HG02884 (cell line): ENCODE data around the gene DMD.
"Not testable (repeated sequence)": the region's sequence is repeated elsewhere in the genome, so short reads cannot be mapped to it uniquely, and the experiment has no call there.

Experiments
- ATAC-seq: cut with Tn5 transposase; IDR thresholded peaks from one replicate; pipeline ENCODE4 v1.9.1; 2021; ENCODE audit warnings: mild to moderate bottlenecking, moderate library complexity; ENCODE audit not compliant: unreplicated experiment

DMD gene

GRCh38 chrX:33156152-33156726, 55.1 kb downstream of the DMD start:
- ATAC-seq, result no peak

DNA sequence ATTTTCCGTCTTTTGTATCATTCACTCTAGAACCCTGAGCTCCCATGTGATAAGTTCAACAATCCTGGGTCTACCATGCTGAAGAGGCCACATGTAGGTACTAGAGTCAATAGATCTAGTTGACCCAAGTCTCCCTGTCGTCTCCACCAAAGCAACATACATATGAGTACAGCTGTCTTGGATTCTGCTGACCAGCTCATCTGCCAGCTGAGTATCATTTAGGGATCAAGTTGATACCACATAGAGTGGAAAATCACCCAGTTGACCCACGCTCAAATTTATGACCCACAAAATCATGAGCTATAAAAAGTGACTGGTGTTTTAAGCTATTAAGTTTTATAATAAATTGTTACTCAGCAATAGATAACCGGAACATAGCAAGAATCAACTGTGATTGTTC, 61.8 kb downstream of the DMD start:
- no peak for ATAC-seq

DNA sequence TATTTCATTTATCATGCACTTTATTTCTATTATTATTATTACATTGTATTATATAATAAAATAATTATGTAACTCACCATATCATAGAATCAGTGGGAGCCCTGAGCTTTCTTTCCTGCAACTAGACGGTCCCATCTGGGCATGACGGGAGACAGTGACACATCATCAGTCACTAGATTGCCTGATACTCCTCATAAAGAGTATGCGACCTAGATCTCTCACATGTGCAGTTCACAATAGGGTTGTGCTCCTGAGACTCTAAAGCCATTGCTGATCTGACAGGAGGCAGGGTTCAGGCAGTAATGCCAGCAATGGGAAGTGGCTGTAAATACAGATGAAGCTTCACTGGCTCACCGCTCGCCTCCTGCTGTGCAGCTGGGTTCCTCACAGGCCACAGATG, 62.3 kb downstream of the DMD start:
- ATAC-seq, result no peak

DNA sequence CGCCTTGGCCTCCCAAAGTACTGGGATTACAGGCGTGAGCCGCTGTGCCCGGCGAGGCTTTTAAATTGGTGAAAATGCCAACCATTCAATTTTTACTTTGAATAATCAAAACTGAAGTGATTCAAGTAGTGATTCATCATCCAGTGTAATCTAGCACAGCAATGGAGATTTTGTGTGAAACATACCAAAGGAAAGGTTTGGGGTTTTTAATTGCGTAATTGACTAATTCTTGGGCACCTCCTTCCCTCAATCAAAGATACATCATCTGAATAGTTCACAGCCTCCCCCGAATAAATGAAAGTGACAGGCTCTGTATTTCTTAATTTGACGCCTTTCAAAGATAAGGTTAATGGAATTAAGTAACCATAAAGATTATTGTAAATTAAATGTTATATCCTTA, 69.0 kb downstream of the DMD start:
- no peak for ATAC-seq

DNA sequence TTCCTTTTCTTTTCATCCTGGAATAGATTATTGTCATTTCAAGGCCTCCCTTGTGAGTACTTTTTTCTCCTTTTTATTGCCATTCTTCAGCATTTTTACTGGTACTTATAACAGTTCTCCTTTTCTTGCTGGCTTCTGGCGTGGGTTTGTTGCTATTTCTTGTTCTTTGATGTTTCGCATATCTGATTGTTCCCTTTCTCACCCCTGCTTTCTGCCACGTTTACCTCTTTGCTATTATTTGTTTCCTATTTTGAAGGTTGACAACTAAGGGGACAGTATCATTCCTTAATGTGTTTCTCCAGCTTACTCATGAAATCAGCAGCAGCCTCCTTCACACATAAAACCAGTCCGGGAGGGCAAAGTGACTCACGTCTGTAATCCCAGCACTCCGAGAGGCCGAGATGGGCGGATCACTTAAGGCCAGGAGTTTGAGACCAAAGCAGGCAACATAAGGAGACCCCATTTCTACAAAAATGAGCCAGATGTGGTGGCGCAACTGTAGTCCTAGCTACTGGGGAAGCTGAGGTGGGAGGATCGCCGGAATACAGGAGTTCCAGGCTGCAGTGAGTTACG, 72.6 kb downstream of the DMD start:
- no peak for ATAC-seq

DNA sequence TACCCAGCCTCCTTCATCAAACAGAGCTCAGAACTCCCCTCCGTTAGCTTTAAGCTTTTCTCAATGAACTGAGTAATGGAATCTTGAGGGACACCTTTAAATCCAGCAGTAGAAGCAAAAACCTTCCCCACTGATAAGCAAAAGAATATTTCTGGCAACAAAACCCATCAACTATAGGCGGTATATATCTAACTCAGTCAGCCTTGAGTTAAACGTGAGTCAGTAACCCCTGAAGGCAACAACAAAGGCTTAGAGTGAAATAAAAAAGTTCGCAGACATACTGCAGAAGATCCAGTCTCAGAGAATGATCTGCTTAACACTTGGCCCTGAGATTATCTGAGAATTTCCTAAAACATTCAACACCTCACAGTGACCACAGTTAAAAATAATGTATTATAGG, 77.2 kb downstream of the DMD start:
- ATAC-seq, result no peak

DNA sequence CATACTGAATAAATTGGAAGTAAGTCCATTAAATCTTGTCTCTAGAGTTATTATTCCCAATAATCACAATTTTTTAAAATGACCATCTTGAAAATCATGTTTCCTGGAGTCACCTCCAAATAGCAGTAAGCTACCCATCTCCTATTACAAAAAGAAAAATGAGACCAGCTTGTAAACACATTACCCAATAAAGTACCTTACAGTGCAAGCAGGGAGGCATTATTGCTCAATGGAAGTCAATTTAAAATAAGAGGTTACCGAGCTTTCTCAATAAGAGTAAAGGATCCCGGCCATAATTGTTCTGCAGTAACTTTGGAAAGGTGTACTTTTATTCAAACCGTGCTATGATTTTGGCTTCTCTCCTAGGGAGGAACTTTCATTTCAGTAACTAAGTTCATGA, 78.0 kb downstream of the DMD start:
- no peak for ATAC-seq

- no peak for ATAC-seq
Observed at GRCh38 chrX:33132569-33132968, 78.8 kb downstream of the DMD start.

DNA sequence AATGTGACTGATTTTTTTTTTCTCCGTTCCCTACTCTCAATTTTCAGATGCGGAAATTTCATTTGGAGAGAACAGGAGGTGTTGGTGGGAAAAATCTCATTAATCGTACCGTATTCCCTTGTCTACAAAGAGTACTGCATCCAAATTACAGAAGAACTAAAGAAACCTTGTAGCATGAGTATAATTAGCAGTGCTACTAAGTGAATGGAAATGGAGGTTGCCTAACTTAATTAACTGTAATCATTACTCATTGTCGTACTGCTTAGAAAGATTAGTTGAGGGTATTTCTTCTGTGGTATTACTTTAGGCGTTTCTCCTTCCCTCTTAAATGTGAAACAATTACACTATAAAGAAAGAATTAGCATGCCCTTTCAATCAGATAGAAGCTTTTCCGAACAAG, 81.7 kb downstream of the DMD start:
- ATAC-seq, result no peak

- no peak for ATAC-seq
Observed at GRCh38 chrX:33128048-33128805, 83.1 kb downstream of the DMD start.

GRCh38 chrX:33126469-33126868, 84.9 kb downstream of the DMD start:
- ATAC-seq, result no peak

GRCh38 chrX:33109858-33110257, 101.5 kb downstream of the DMD start:
- ATAC-seq, result no peak

DNA sequence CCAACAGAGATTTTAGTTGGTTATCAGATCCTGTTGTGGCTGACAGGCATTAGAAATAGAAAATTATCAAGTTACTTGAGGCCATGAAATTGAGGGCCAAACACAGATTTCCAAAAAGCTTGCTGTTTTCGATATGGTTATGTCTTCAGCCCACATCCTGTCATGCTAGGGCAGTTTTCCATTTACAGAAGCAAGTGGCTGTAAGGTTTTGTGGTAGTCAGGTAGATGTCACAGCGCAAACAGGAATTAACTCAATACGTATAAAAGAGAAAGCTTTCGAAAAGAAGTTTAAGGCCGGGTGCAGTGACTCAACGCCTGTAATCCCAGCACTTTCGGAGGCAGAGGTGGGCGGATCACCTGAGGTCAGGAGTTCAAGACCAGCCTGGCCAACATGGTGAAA, 104.6 kb downstream of the DMD start:
- no peak for ATAC-seq

DNA sequence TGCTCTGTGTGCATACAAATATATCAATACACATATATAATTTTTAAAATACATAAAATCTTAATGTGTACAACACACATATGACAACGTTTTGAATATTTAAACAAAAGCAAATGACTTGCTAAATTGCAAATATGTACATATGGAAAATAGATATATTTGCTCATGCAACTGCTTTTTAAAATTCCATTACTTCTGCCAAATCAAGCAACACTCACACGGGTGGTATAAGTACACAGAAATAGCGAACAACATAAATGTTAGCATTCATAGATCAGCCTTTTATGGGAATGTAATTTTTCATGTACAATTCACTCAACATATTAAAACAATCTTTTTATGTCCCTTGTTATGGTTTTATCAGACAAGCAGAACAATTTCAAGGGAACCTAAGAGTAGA, 116.3 kb downstream of the DMD start:
- no peak for ATAC-seq

DNA sequence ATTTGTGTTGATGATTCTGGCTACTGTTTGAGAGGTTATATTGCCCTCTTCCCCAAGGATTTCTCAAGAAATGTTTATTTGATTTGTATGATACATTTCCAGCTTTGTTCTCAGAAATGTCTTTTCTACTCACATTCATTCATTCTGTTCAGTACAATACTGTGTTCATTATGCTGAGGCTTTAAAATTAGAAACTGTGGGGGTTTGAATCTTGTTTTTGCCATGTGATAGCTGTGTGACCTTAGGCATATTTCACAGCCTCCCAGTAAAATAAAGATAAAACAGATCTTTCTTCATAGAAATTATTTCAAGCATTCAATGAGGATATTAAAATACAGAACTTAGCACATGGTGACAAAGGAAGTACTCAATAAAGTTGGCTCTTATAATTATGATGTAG, 123.9 kb downstream of the DMD start:
- no peak for ATAC-seq

DNA sequence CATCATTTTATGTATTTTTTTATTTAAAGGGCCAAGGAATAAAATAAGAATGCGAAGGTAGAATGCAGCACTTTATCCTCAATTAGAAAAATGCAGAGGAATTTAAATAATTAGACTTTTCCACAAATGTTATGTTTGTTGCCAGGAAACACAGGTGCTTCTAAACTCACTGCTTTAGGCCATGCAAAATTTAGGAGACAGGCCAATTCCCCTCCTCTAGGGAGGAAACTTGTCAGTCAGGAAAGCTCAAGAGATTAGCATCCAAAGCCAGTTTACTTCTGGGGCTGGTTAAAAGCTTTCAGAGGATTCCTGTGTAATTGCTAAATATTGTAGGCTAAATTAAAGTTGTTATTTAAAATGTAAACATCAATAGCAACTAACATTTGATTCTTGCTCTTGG, 124.5 kb downstream of the DMD start:
- no peak for ATAC-seq

DNA sequence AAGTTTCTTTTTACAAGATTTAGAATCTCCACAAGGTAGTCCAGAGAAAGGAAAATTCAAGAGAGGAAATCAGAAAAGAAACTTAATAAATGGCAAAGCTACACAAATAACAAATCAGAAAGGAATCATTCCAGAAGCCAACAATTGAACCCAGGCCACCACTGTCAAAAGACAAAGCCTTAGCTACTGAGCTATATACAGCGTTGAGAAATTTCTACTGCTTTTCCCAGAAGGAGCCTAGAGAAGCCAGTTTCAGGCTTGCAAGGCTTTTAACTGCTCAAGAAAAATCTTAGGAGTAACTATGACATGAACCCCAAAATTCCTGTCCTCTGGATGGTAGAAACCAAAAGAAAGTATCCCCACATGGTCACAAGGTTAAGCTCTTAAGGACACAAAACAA, 129.0 kb downstream of the DMD start:
- ATAC-seq, result no peak

GRCh38 chrX:33078273-33078672, 133.1 kb downstream of the DMD start:
- ATAC-seq, result no peak

- not testable (repeated sequence) for ATAC-seq
Observed at GRCh38 chrX:33073660-33074059, 137.7 kb downstream of the DMD start.

DNA sequence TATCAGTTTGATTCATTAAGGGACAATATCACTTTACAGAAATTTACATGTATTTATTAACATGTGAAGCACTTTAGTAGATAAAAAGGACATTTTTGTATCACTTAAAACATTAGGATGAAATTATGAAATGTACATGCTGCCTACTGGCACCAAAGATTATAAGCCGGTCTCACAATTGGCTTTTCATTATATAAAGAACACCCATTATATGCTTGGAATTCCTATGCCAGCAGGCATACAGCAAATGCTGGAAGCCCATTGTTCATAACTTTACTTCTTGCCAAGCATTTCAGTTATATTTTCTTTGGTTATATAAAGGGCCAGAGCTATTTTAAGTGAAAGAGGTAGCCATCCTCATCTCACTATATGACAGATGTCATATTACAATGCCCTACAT, 145.9 kb downstream of the DMD start:
- no peak for ATAC-seq

DNA sequence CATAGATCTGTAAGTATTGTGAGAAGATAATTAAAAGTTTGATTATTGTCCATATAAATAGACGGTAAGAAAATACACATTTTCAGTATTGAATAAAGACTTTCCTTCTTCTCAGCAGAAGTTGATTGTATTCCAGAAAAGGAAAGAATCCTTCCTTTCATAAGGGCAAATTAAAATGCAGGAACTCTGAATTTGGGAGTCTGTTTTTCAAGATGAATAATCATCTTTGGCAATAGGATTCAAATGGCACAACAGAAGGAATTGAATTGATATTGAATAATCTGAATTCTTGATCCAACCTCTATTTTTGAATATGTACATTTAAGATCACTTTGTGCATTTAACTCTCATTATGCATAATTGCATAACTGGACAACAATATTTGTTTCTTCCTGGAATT, 149.3 kb downstream of the DMD start:
- ATAC-seq, result no peak

DNA sequence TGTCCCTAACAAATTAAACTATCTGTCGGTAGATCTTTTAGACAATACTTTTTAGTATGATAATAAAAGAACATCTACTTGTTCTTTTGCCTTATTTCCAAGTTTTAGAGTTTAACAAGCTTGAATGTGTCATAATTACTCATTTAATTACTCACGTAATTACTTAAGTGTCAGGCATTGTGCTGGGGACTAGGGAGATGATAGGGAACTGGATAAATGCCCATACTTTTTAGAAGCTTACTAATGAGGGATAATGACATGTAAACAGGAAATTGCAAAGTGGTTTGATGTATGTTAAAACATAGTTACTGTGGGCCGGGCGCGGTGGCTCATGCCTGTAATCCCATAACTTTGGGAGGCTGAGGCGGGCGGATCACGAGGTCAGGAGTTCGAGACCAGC, 158.3 kb downstream of the DMD start:
- no peak for ATAC-seq

DNA sequence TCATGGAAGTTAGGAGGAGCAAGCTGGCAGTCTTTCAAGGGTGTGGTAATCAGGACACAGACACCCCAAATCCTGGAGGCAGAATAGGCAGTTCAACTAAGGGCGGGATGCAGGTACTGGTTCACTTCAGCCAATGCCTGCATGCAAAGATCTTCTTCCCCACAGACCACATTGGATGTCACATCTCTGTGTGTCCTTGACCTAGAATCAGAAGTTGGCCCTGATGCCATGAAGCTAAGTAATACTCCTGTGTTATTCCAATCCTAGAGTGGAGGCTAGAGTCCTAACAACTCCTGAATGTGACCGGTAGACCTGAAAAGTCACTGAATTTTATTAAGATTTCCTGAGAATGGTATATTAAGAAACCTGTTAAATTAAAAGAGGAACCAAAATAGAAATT, 165.5 kb downstream of the DMD start:
- ATAC-seq, result no peak
